Measurements from ENCODE around the gene DAAM2.

DNA sequence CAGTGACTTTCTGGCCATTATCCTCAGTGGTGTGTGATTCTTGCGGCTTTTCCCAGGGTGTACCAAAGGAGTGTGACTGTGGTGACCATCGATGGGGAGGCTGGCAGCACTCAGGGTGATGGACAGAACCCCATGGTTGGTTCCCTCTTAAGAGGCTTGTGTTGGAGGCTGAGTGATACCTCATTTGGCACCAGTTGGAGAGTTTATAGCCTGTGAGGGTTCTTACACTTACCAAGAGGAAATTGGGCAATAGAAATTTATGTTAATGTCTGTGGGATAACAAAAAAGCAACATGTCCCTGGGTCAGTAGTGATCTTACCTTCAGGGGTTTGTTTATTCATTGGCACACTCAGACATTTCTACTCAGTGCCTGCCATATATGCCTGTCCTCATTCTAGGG is 37.2 kb downstream of the DAAM2 start:
- no peak for TF ChIP-seq POLR2A (IDR thresholded peaks at IDR 0.05)
- TF ChIP-seq, protein P1, sequence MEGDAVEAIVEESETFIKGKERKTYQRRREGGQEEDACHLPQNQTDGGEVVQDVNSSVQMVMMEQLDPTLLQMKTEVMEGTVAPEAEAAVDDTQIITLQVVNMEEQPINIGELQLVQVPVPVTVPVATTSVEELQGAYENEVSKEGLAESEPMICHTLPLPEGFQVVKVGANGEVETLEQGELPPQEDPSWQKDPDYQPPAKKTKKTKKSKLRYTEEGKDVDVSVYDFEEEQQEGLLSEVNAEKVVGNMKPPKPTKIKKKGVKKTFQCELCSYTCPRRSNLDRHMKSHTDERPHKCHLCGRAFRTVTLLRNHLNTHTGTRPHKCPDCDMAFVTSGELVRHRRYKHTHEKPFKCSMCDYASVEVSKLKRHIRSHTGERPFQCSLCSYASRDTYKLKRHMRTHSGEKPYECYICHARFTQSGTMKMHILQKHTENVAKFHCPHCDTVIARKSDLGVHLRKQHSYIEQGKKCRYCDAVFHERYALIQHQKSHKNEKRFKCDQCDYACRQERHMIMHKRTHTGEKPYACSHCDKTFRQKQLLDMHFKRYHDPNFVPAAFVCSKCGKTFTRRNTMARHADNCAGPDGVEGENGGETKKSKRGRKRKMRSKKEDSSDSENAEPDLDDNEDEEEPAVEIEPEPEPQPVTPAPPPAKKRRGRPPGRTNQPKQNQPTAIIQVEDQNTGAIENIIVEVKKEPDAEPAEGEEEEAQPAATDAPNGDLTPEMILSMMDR (IDR thresholded peaks at IDR 0.05) = no peak

Data from breast epithelium (tissue), 3 donors.